ENCODE data around the gene RBM6.

DNA sequence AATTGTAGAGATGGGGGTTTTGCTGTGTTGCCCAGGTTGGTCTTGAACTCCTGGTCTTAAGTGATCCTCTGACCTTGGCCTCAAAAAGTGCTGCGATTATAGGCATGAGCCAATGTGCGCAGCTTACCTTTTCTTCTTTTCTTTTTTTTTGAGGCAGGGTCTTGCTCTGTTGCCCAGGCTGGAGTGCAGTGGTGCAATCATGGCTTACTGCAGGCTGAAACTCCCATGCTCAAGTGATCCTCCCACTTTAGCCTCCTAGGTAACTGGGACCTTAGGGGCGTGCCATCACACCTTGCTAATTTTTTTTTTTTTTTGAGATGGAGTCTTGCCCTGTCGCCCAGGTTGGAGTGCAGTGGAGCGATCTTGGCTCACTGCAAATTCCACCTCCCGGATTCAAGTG lies 13.0 kb downstream of the RBM6 start:
- TF ChIP-seq CTCF (IDR thresholded peaks at IDR 0.05), result no peak
- no peak for TF ChIP-seq POLR2A (IDR thresholded peaks at IDR 0.05)

Data from vagina (tissue), 2 donors.